Kidney epithelial cell (primary cell): ENCODE results near the gene NPC1. TPM values are rescaled to one million over a fixed set of nuclear protein-coding genes. Genes with fewer than 3 reads are reported as not detected.
A peak's percentile ranks its signal among the peaks of the same experiment; 100 is the strongest.
"Not testable (repeated sequence)": the region's sequence is repeated elsewhere in the genome, so short reads cannot be mapped to it uniquely, and the experiment has no call there.

Experiments
- DNase-seq: peaks from one replicate; pipeline ENCODE4 v3.0.0-alpha.2; 2010; ENCODE audit warnings: low read depth
- H3K27me3 ChIP-seq: 2 replicates; pipeline ENCODE4 v1.6.0; 2011; ENCODE audit warnings: low read length; ENCODE audit not compliant: control insufficient read depth, insufficient read depth
- H3K36me3 ChIP-seq: 2 replicates; pipeline ENCODE4 v1.5.1; 2011; ENCODE audit warnings: low read length; ENCODE audit not compliant: control insufficient read depth, insufficient read depth
- H3K4me3 ChIP-seq: 2 replicates; pipeline ENCODE4 v1.5.1; 2011; ENCODE audit warnings: low read depth, mild to moderate bottlenecking, control low read depth, low read length
- CTCF ChIP-seq: IDR thresholded peaks from 2 replicates; pipeline ENCODE4 v1.5.1; 2011; ENCODE audit warnings: mild to moderate bottlenecking, moderate library complexity, low read length, control low read depth, inconsistent platforms; ENCODE audit not compliant: insufficient read depth, poor library complexity, severe bottlenecking
- total RNA-seq: library from RNA; depleted of rRNA; stranded (reverse); fragments of >200 nt; gene quantifications from 2 replicates; pipeline ENCODE4 v1.2.3, GENCODE V29; 2015

Gene NPC1
- total RNA-seq, 1 donor from 2014 or later: 111 TPM

DNA sequence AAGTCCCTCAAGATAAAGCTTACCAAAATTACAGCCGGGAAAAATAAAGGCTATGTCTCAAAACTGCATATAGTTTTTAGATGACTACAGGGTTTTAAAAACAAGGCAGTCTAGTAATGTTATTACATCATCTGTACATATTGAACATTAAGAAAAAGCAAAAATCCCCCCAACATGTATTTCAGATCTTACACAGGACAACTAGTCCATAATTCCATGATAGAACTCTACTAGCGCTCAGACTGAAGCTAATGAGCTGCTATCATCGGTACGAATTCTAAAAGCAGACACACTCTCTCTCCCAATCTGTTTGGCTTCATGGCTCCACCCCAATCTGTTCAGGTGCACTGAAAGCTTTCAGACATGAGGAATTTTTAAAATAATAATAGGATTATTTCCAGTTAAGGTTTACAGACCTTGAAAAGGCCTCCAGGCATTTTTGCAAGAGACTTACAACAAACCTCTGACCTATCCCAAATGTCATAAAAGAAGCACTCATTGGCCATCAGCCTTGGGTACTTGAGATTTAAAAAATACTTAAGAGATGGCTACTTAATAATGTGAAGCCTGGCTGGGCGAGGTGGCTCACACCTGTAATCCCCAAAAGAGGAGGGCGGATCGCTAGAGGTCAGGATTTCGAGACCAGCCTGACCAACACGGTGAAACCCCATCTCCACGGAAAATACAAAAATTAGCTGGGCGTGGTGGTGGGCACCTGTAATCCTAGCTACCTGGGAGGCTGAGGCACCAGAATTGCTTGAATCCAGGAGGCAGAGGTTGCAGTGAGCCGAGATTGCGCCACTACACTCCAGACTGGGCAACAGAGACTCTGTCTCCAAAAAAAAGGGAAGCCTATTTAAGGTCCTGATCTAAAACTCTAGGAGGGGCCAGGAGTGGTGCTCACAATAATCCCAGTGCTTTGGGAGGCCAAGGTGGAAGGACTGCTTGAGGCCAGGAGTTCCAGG lies 2.0 kb downstream of the NPC1 start:
- Histone ChIP-seq H3K36me3 (no peaks in the 10 kb centered on the region), H3K27me3 (no peaks in the 10 kb centered on the region), H3K4me3 (peak overlapping the region; percentile 88)
- no peak for DNase-seq
- TF ChIP-seq CTCF: no peak

- H3K4me3 ChIP-seq: no peak overlapping the region
- TF ChIP-seq CTCF: no peak
Measured at GRCh38 chr18:23583071-23583865, 3.0 kb downstream of the NPC1 start.

GRCh38 chr18:23580677-23581367 lies 5.5 kb downstream of the NPC1 start:
- no peaks in the 10 kb centered on the region for H3K27me3 ChIP-seq
- TF ChIP-seq CTCF: no peak
- H3K4me3 ChIP-seq: no peak overlapping the region
- DNase-seq: no peak
- H3K36me3 ChIP-seq: no peaks in the 10 kb centered on the region

More at GRCh38 chr18:23583071-23583865, 3.0 kb downstream of the NPC1 start:
- Histone ChIP-seq H3K27me3 (no peaks in the 10 kb centered on the region), H3K36me3 (no peaks in the 10 kb centered on the region)
- no peak for DNase-seq

GRCh38 chr18:23578891-23579653 lies 7.2 kb downstream of the NPC1 start:
- DNase-seq: no peak
- H3K36me3 ChIP-seq: no peaks in the 10 kb centered on the region
- TF ChIP-seq CTCF: no peak

DNA sequence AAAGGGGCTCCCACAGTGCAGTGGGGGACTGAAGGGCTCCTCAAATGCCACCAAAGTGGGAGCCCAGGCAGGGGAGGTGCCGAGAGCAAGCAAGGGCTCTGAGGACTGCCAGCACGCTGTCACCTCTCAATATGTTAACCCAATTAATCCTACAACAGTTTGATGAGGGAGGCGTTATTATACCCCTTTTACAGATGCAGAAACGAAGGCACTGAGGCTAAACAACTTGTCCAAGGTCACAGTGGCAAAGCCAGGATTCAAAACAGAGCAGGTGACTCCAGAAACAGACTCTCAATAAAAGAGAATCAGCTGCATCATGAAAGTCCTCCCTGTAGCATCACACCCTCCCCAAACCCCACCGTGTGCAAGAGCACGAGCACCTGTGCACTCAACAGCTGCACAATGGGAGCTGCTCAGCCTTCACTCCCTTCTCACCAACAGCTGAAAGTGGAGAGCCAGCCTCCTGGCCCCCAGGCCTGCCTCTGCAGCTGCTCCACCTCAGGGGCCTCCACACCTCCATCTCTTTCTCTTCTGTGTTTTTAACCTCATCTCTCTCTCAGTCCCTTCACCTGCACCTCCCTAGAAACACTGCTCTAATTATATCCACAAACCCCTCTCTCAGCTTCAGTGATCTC lies 8.1 kb downstream of the NPC1 start:
- H3K36me3 ChIP-seq: no peaks in the 10 kb centered on the region
- no peak for DNase-seq
- TF ChIP-seq CTCF: no peak

More at GRCh38 chr18:23578891-23579653, 7.2 kb downstream of the NPC1 start:
- Histone ChIP-seq H3K4me3 (no peak overlapping the region), H3K27me3 (no peaks in the 10 kb centered on the region)

GRCh38 chr18:23577521-23577920 lies 8.8 kb downstream of the NPC1 start:
- not testable (repeated sequence) for H3K27me3 ChIP-seq, DNase-seq, H3K36me3 ChIP-seq, H3K4me3 ChIP-seq

More for the DNA sequence above, 8.1 kb downstream of the NPC1 start:
- Histone ChIP-seq H3K4me3 (no peak overlapping the region), H3K27me3 (no peaks in the 10 kb centered on the region)
